Activated CD8-positive, alpha-beta T cell treated with anti-CD3 and anti-CD28 coated beads for 36 hours (primary cell): ENCODE data around the gene STK11. TPM values are rescaled to one million over a fixed set of nuclear protein-coding genes. Genes with fewer than 3 reads are reported as not detected.

Experiments
- ATAC-seq: fragments of 200-7000 bp; cut with Tn5 transposase; one replicate; pipeline ENCODE4 v1.10.0; 2021; ENCODE audit warnings: mild to moderate bottlenecking, moderate library complexity
- CTCF ChIA-PET: fragments of 350-600 bp; sonication (Branson Sonifier 250); formaldehyde crosslinking; loops from one replicate; lab custom pipeline; 2021; ENCODE audit warnings: antibody characterized with exemption; lab: Charles Lee
- POLR2A ChIA-PET: fragments of 350-600 bp; sonication (Branson Sonifier 250); formaldehyde crosslinking; loops from one replicate; lab custom pipeline; 2021; ENCODE audit warnings: antibody characterized with exemption; lab: Charles Lee
- DNase-seq: peaks from one replicate; pipeline ENCODE4 v3.0.0-alpha.2; 2020
- H3K27ac Mint-ChIP-seq: one replicate; pipeline ENCODE4 v1.8.0; 2021; ENCODE audit warnings: mild to moderate bottlenecking, mixed read lengths
- H3K27me3 Mint-ChIP-seq: one replicate; pipeline ENCODE4 v1.8.0; 2021; ENCODE audit warnings: mixed read lengths
- H3K36me3 Mint-ChIP-seq: one replicate; pipeline ENCODE4 v1.8.0; 2021; ENCODE audit warnings: low read depth, mixed read lengths
- H3K4me1 Mint-ChIP-seq: one replicate; pipeline ENCODE4 v1.8.0; 2021; ENCODE audit warnings: low read depth, mixed read lengths
- H3K4me3 Mint-ChIP-seq: one replicate; pipeline ENCODE4 v1.8.0; 2021; ENCODE audit warnings: mild to moderate bottlenecking, moderate library complexity, mixed read lengths
- H3K9me3 Mint-ChIP-seq: one replicate; pipeline ENCODE4 v1.8.0; 2021; ENCODE audit warnings: mixed read lengths
- intact Hi-C: fragments of 100-400 bp; cut with micrococcal nuclease; formaldehyde crosslinking; loops from one replicate; pipeline ENCODE4 v1.10.0; 2022
- total RNA-seq, 2 experiments: library from RNA; stranded (reverse); gene quantifications; one replicate each; pipeline ENCODE4 v1.2.3, GENCODE V29; 2021
- TF ChIP-seq, protein P1 (sequence below): fragments of 200-600 bp; IDR thresholded peaks from one replicate; pipeline ENCODE4 v1.8.0; 2022; ENCODE audit warnings: antibody characterized with exemption, mild to moderate bottlenecking

The STK11 gene
- total RNA-seq, 2 experiments from 2014 or later: 55.1 to 58.0 TPM

DNA sequence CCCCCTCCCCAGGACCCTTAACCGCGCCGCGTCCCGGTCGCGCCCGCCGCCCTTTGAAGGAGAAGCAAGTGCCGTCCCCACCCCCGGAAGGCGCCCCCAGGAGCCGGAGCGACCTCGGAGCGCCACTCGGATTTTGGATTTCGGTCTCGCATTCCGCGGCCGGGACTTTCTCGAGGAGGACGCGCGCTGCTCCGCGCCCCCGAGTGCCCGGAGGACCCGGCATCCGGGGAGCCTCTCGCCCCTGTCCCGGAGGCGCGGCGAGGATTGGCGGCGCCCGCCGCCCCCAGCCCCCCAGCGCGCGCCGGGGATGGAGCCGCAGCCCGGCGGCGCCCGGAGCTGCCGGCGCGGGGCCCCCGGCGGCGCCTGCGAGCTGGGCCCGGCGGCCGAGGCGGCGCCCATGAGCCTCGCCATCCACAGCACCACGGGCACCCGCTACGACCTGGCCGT is 44.4 kb downstream of the STK11 start:
- intact Hi-C loops: loop anchor here (10.0 kb wide), 1 partner anchor 145 kb away; the partner anchor contains the start of gene GPX4
- TF ChIP-seq, protein P1, sequence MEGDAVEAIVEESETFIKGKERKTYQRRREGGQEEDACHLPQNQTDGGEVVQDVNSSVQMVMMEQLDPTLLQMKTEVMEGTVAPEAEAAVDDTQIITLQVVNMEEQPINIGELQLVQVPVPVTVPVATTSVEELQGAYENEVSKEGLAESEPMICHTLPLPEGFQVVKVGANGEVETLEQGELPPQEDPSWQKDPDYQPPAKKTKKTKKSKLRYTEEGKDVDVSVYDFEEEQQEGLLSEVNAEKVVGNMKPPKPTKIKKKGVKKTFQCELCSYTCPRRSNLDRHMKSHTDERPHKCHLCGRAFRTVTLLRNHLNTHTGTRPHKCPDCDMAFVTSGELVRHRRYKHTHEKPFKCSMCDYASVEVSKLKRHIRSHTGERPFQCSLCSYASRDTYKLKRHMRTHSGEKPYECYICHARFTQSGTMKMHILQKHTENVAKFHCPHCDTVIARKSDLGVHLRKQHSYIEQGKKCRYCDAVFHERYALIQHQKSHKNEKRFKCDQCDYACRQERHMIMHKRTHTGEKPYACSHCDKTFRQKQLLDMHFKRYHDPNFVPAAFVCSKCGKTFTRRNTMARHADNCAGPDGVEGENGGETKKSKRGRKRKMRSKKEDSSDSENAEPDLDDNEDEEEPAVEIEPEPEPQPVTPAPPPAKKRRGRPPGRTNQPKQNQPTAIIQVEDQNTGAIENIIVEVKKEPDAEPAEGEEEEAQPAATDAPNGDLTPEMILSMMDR: no peak
- ChIA-PET POLR2A (interaction anchor here (0.5 to 1.0 kb wide), 4 partner anchors 13 to 233 kb away, joined by 3 to 5 read pairs (median 4); partner anchors contain the start of gene CIRBP), CTCF (no interaction called here)
- H3K4me1 Mint-ChIP-seq: peaks cover 13% of the 10 kb centered on the region
- no peak for DNase-seq
- no peaks in the 10 kb centered on the region for H3K9me3 Mint-ChIP-seq
- no peaks in the 10 kb centered on the region for H3K27me3 Mint-ChIP-seq
- H3K27ac Mint-ChIP-seq: peak overlapping the region; percentile 75
- ATAC-seq: no peak
- H3K4me3 Mint-ChIP-seq: peak overlapping the region; percentile 73
- peaks cover 32% of the 10 kb centered on the region for H3K36me3 Mint-ChIP-seq

DNA sequence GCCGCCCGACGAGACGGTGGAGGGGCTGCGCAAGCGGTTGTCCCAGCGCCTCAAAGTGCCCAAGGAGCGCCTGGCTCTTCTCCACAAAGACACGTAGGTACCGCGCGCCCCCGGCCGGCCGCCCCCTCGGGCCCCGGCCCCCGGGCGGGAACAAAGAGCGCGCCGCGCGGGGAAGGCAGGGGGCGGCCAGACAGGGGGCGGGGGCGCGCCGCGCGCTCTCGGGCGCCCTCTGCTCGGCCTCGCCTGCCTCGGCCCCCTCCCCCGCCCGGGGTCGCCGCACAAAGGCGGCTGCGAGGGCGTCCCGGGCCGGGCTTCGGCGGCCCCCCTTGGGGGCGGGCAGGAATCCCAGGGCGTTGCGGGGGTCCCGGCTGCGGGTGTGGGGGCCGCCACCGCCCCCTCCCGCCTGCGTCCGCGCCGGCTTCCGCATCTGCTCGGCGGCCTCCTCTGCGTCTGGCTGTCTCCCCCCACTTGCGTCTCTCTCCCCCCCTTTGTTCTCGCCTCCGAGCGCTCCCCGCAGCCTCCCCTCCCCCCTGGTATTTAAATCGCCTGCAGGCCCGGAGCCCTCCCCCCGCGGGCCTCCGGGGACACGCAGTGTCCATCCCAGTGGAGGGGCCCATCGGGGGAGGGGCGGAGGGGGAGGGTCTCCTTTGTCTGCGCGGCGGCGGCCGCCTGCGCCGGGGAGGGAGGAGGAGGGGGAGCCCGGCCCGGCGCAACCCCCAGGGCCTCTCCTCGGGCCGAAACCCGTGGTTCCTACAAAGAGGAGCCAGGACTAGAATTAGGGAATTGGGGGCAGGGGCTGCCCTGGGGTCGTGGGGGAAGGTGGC is 45.1 kb downstream of the STK11 start:
- CTCF ChIA-PET: no interaction called here
- TF ChIP-seq, protein P1: no peak
- peak; percentile 69 for DNase-seq
- Mint-ChIP-seq H3K9me3 (no peaks in the 10 kb centered on the region), H3K27me3 (no peaks in the 10 kb centered on the region), H3K27ac (peak overlapping the region; percentile 92), H3K4me3 (peak overlapping the region; percentile 96), H3K36me3 (peaks cover 35% of the 10 kb centered on the region), H3K4me1 (peaks cover 16% of the 10 kb centered on the region)
- no peak for ATAC-seq
- POLR2A ChIA-PET: interaction anchor here (0.8 to 1.3 kb wide), 6 partner anchors 12 to 34 kb away, joined by 3 to 7 read pairs (median 4); partner anchors contain the start of gene CIRBP
- intact Hi-C loops: no loop called here

DNA sequence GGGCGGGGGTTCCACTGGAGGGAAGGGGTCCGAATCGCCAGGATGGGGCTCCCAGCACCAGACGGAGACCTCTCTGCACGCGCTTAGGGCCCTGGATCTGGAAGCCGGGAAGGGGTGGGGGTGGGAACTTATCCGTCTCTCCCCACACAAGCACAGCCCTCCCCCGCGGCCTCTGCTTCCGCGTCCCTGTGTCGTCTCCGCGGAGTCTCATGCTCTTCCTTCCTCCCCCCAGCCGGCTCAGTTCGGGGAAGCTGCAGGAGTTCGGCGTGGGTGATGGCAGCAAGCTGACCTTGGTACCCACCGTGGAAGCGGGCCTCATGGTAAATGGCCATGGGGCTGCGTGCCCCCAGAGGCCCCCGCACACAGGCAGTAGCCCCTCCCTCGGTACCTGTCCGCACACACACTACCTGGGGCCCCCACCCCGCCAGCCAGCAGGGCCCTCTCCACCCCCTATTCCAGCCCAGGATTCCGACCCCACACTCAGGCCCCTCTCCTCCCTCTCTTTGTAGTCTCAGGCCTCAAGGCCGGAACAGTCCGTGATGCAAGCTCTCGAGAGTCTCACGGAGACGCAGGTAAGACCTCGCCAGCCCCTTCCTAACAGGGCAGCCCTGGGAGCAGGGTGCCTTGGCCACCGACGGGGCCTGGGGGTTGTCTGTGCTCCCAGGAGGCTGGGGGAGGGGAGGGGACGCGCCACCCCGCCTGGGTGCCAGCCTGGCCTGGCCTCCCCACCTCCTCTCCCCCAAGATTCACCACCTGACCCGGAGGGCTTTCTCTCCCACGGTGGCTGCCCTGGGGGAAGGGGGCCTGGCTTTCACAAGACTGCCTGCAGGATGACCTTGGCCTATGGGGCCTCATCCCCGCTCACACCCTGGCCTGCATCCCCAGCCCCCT is 46.0 kb downstream of the STK11 start:
- intact Hi-C loops: loop anchor here (2.0 kb wide), 1 partner anchor 15 kb away; no protein-coding TSS in a partner anchor
- Mint-ChIP-seq H3K36me3 (peaks cover 38% of the 10 kb centered on the region), H3K4me1 (peaks cover 18% of the 10 kb centered on the region), H3K4me3 (peak overlapping the region; percentile 96), H3K9me3 (no peaks in the 10 kb centered on the region), H3K27ac (peak overlapping the region; percentile 92), H3K27me3 (no peaks in the 10 kb centered on the region)
- POLR2A ChIA-PET: interaction anchor here (0.8 to 1.3 kb wide), 4 partner anchors 12 to 33 kb away, joined by 3 to 7 read pairs (median 6); partner anchors contain the start of gene CIRBP
- CTCF ChIA-PET: interaction anchor here (1.0 to 2.6 kb wide), 3 partner anchors 15 to 155 kb away, joined by 3 to 30 read pairs (median 3); partner anchors contain the start of gene CIRBP
- DNase-seq: peak; percentile 81
- TF ChIP-seq, protein P1: no peak
- peak; percentile 3 for ATAC-seq

DNA sequence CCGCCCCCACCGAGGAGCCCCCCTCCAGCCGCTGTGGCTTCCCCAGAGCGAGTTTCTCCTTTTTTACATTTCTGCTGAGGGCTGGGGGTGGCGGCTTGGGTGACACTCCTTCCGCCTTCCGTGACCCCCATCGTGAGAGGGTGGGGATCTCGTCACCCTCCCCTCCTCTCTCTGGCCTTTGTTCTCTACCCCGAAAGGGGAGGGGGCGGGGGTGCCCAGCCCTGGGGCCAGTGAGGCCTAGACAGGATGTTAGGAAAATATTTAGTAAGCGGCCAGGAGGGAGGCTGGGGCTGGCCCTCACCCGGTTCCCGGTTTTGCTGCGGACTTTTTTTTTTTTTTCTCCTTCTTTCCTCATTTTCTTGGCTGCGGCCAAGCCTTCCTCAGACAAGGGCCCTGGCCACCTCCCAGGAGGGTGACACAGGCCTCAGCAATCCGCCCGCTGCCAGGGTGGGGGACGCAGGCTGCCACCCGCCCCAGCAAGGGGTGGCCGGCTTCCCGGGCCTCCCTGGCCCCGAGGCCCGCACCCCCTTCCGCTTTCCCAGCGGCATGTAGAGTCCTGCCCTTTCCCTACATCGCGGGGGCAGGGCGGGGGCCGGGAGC is 46.7 kb downstream of the STK11 start:
- peak; percentile 38 for ATAC-seq
- peak overlapping the region; percentile 86 for H3K27ac Mint-ChIP-seq

More for the DNA sequence above, 46.7 kb downstream of the STK11 start:
- Mint-ChIP-seq H3K27me3 (no peaks in the 10 kb centered on the region), H3K36me3 (peaks cover 39% of the 10 kb centered on the region), H3K4me3 (peak overlapping the region; percentile 96), H3K9me3 (no peaks in the 10 kb centered on the region), H3K4me1 (peaks cover 19% of the 10 kb centered on the region)
- TF ChIP-seq, protein P1: no peak
- DNase-seq: peak; percentile 91
- POLR2A ChIA-PET: interaction anchor here (1.0 to 1.9 kb wide), 11 partner anchors 8 to 231 kb away, joined by 3 to 30 read pairs (median 5); partner anchors contain the start of genes ATP5F1D, CIRBP, FAM174C and RNU6-2
- intact Hi-C loops: loop anchor here (2.0 kb wide), 1 partner anchor 14 kb away; no protein-coding TSS in a partner anchor
- CTCF ChIA-PET: interaction anchor here (0.8 to 2.6 kb wide), 6 partner anchors 8 to 156 kb away, joined by 3 to 30 read pairs (median 4); partner anchors contain the start of gene CIRBP
